HG03108 (cell line): ENCODE measurements around the gene SH3RF3.

Source experiments
- ATAC-seq: cut with Tn5 transposase; IDR thresholded peaks from one replicate; pipeline ENCODE4 v1.9.1; 2021; ENCODE audit warnings: moderate library complexity; ENCODE audit not compliant: unreplicated experiment

The SH3RF3 gene

GRCh38 chr2:109439390-109439786 lies 310.4 kb downstream of the SH3RF3 start:
- no peak for ATAC-seq

GRCh38 chr2:109439986-109440385 lies 311.0 kb downstream of the SH3RF3 start:
- ATAC-seq = no peak

GRCh38 chr2:109440499-109441156 lies 311.6 kb downstream of the SH3RF3 start:
- ATAC-seq = no peak

GRCh38 chr2:109442715-109443319 lies 313.8 kb downstream of the SH3RF3 start:
- no peak for ATAC-seq

- no peak for ATAC-seq
These were observed 315.9 kb downstream of the SH3RF3 start for GRCh38 chr2:109444916-109445315.

- no peak for ATAC-seq
These were observed 317.5 kb downstream of the SH3RF3 start for GRCh38 chr2:109446278-109447131.

- ATAC-seq = no peak
These were observed 318.3 kb downstream of the SH3RF3 start for GRCh38 chr2:109447251-109447661.

GRCh38 chr2:109447776-109448175 lies 318.8 kb downstream of the SH3RF3 start:
- ATAC-seq = no peak

- no peak for ATAC-seq
These were observed 319.2 kb downstream of the SH3RF3 start for GRCh38 chr2:109448207-109448606.

GRCh38 chr2:109448946-109449788 lies 320.2 kb downstream of the SH3RF3 start:
- no peak for ATAC-seq

- ATAC-seq = no peak
These were observed 321.7 kb downstream of the SH3RF3 start for GRCh38 chr2:109450574-109451273.

GRCh38 chr2:109451671-109452070 lies 322.7 kb downstream of the SH3RF3 start:
- no peak for ATAC-seq

GRCh38 chr2:109452318-109453305 lies 323.6 kb downstream of the SH3RF3 start:
- ATAC-seq = no peak

- no peak for ATAC-seq
These were observed 324.5 kb downstream of the SH3RF3 start for GRCh38 chr2:109453371-109453995.

- ATAC-seq = no peak
These were observed 325.3 kb downstream of the SH3RF3 start for GRCh38 chr2:109454304-109454703.

- ATAC-seq = no peak
These were observed 325.9 kb downstream of the SH3RF3 start for GRCh38 chr2:109454765-109455394.

- no peak for ATAC-seq
These were observed 327.0 kb downstream of the SH3RF3 start for GRCh38 chr2:109455731-109456691.
